Caco-2 (cell line): ENCODE measurements around the gene OR10R2. TPM values are rescaled to one million over a fixed set of nuclear protein-coding genes. Genes with fewer than 3 reads are reported as not detected.
A peak's percentile ranks its signal among the peaks of the same experiment; 100 is the strongest.

Experiments used
- BruUV-seq: library from RNA; stranded (reverse); fragments of 400-500 nt; replicated peaks from 2 replicates; lab custom pipeline; 2021; lab: Mats Ljungman, UMichigan
- CTCF ChIA-PET: fragments of 300-600 bp; sonication (Branson Sonifier 250); formaldehyde crosslinking; loops from one replicate; lab custom pipeline; 2022; ENCODE audit warnings: antibody characterized with exemption; lab: Charles Lee
- POLR2A ChIA-PET: fragments of 300-600 bp; sonication (Branson Sonifier 250); formaldehyde crosslinking; loops from one replicate; lab custom pipeline; 2022; ENCODE audit warnings: antibody characterized with exemption; lab: Charles Lee
- DNase-seq, 2 experiments: peaks; one replicate each; pipeline versions ENCODE4 v3.0.0 to v3.0.0-alpha.2; 2020 to 2022
- H3K27me3 ChIP-seq: replicated peaks from 2 replicates; pipeline ENCODE4 v1.6.0; 2011; ENCODE audit warnings: low read length; ENCODE audit not compliant: control insufficient read depth, insufficient read depth
- H3K36me3 ChIP-seq: 2 replicates; pipeline ENCODE4 v1.5.1; 2011; ENCODE audit warnings: low read length; ENCODE audit not compliant: control insufficient read depth, insufficient read depth
- H3K4me1 ChIP-seq: fragments of 250-450 bp; sonication (Bioruptor Pico); 2 replicates; pipeline ENCODE4 v1.5.1; 2020; ENCODE audit warnings: mild to moderate bottlenecking
- H3K4me3 ChIP-seq: 2 replicates; pipeline ENCODE4 v1.5.1; 2011; ENCODE audit warnings: low read depth, mild to moderate bottlenecking, control low read depth, low read length
- H3K9me3 ChIP-seq: fragments of 250-450 bp; sonication (Bioruptor Pico); 2 replicates; pipeline ENCODE4 v1.5.1; 2020; ENCODE audit warnings: mild to moderate bottlenecking, moderate library complexity
- H3K27ac Mint-ChIP-seq: one replicate; pipeline ENCODE4 v1.8.0; 2022; ENCODE audit warnings: mixed read lengths; ENCODE audit not compliant: unreplicated experiment
- H3K27me3 Mint-ChIP-seq: one replicate; pipeline ENCODE4 v1.8.0; 2022; ENCODE audit warnings: mixed read lengths; ENCODE audit not compliant: insufficient read depth, unreplicated experiment
- H3K36me3 Mint-ChIP-seq: one replicate; pipeline ENCODE4 v1.8.0; 2022; ENCODE audit warnings: mild to moderate bottlenecking, mixed read lengths; ENCODE audit not compliant: insufficient read depth, unreplicated experiment
- H3K4me1 Mint-ChIP-seq: one replicate; pipeline ENCODE4 v1.8.0; 2022; ENCODE audit warnings: low read depth, mixed read lengths; ENCODE audit not compliant: unreplicated experiment
- H3K4me3 Mint-ChIP-seq: one replicate; pipeline ENCODE4 v1.8.0; 2022; ENCODE audit warnings: mild to moderate bottlenecking, moderate library complexity, mixed read lengths; ENCODE audit not compliant: unreplicated experiment
- H3K9me3 Mint-ChIP-seq: one replicate; pipeline ENCODE4 v1.8.0; 2022; ENCODE audit warnings: mixed read lengths; ENCODE audit not compliant: unreplicated experiment
- intact Hi-C: fragments of 100-400 bp; cut with micrococcal nuclease; formaldehyde crosslinking; loops from one replicate; pipeline ENCODE4 v1.10.0; 2022; ENCODE audit not compliant: unreplicated experiment
- total RNA-seq: library from RNA; stranded (reverse); gene quantifications from 2 replicates; pipeline ENCODE4 v1.2.3, GENCODE V29; 2022
- TF ChIP-seq, protein P1 (sequence below), 2 experiments: fragments of 200-600 bp in 1 of 2; IDR thresholded peaks; 1 replicate in 1 of 2; 2 replicates in 1 of 2; pipeline versions ENCODE4 v1.5.1 to v1.8.0; 2011 to 2022; ENCODE audit warnings: antibody characterized with exemption in 1 of 2, control low read depth in 1 of 2, inconsistent platforms in 1 of 2, low read depth in 1 of 2, low read length in 1 of 2, mild to moderate bottlenecking in 1 of 2, moderate library complexity in 1 of 2; ENCODE audit not compliant: insufficient read depth in 1 of 2, severe bottlenecking in 1 of 2, unreplicated experiment in 1 of 2

OR10R2 gene
- total RNA-seq, 1 experiment from 2014 or later, result not detected

- Mint-ChIP-seq H3K4me1 (no peaks in the 10 kb centered on the region), H3K9me3 (no peaks in the 10 kb centered on the region), H3K27ac (no peak overlapping the region), H3K36me3 (no peaks in the 10 kb centered on the region), H3K27me3 (peaks cover 13% of the 10 kb centered on the region), H3K4me3 (no peak overlapping the region)
- Histone ChIP-seq H3K27me3 (no peaks in the 10 kb centered on the region), H3K4me1 (no peaks in the 10 kb centered on the region), H3K36me3 (no peaks in the 10 kb centered on the region), H3K9me3 (no peaks in the 10 kb centered on the region), H3K4me3 (no peak overlapping the region)
- CTCF ChIA-PET, result interaction anchor here (1.6 kb wide), 1 partner anchor 324 kb away, joined by 10 read pairs; no protein-coding TSS in a partner anchor
- no TSS peak for BruUV-seq
- intact Hi-C loops, result no loop called here
- POLR2A ChIA-PET, result no interaction called here
- DNase-seq, result peak in 1 of 2 experiments; percentile 17
- TF ChIP-seq, protein P1, sequence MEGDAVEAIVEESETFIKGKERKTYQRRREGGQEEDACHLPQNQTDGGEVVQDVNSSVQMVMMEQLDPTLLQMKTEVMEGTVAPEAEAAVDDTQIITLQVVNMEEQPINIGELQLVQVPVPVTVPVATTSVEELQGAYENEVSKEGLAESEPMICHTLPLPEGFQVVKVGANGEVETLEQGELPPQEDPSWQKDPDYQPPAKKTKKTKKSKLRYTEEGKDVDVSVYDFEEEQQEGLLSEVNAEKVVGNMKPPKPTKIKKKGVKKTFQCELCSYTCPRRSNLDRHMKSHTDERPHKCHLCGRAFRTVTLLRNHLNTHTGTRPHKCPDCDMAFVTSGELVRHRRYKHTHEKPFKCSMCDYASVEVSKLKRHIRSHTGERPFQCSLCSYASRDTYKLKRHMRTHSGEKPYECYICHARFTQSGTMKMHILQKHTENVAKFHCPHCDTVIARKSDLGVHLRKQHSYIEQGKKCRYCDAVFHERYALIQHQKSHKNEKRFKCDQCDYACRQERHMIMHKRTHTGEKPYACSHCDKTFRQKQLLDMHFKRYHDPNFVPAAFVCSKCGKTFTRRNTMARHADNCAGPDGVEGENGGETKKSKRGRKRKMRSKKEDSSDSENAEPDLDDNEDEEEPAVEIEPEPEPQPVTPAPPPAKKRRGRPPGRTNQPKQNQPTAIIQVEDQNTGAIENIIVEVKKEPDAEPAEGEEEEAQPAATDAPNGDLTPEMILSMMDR (IDR thresholded peaks at IDR 0.05; ENCODE audit: insufficient read depth in 1 of 2, low read depth in 1 of 2, low read length in 1 of 2, severe bottlenecking in 1 of 2, unreplicated experiment in 1 of 2), result peak; percentile 61 to 69
These were observed 55.3 kb downstream of the OR10R2 start for GRCh38 chr1:158527190-158527815.

Other genes with a start within 250 kb of the OR10R2 start
- gene CD1A, start 217.8 kb upstream of the OR10R2 start, total RNA-seq, result not detected in 2 replicates
- not detected in 2 replicates for gene CD1C, start 182.3 kb upstream of the OR10R2 start, total RNA-seq
- not detected in 2 replicates for gene CD1B, start 140.7 kb upstream of the OR10R2 start, total RNA-seq
- gene CD1E, start 118.3 kb upstream of the OR10R2 start, total RNA-seq, result not detected in 2 replicates
- gene OR10T2, start 72.8 kb upstream of the OR10R2 start, total RNA-seq, result not detected in 2 replicates
- not detected in 2 replicates for gene OR10K2, start 46.0 kb upstream of the OR10R2 start, total RNA-seq
- gene OR10K1, start 10.4 kb upstream of the OR10R2 start, total RNA-seq, result not detected in 2 replicates
- gene OR6Y1, start 82.2 kb downstream of the OR10R2 start, total RNA-seq, result not detected in 2 replicates
- gene OR6P1, start 98.4 kb downstream of the OR10R2 start, total RNA-seq, result not detected in 2 replicates
- not detected in 2 replicates for gene OR10X1, start 107.7 kb downstream of the OR10R2 start, total RNA-seq
- gene OR10Z1, start 133.0 kb downstream of the OR10R2 start, total RNA-seq, result not detected in 2 replicates
- not detected in 2 replicates for gene SPTA1, start 214.5 kb downstream of the OR10R2 start, total RNA-seq
- not detected in 2 replicates for gene OR6K2, start 228.4 kb downstream of the OR10R2 start, total RNA-seq
- gene OR6K3, start 248.5 kb downstream of the OR10R2 start, total RNA-seq, result not detected in 2 replicates